ENCODE measurements around the gene RNF17.

Gene RNF17

DNA sequence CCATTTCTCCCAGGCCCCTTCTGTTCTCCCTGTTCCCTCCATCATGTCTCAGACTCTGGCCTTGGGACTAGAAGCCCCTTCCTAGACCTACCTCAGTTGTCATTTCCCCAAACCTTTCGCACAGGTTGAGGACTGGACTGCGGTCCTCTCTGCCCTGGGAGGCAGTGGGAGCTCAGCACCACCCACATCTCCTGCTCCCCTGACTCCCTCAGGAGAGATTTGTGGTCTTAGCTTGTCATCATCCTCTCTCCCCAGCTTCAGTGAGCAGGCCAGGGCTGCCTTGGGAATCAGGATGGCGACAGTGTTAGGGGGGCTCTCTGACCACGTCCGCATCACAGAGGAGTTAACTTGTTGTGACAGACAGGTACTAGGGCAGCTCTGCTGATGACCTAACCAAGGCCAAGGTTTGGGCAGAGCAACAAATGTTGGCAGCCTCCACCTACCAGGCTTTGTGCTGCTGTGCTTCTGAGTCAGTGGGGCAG is 25.6 kb upstream of the RNF17 start:
- TF ChIP-seq, protein P1, sequence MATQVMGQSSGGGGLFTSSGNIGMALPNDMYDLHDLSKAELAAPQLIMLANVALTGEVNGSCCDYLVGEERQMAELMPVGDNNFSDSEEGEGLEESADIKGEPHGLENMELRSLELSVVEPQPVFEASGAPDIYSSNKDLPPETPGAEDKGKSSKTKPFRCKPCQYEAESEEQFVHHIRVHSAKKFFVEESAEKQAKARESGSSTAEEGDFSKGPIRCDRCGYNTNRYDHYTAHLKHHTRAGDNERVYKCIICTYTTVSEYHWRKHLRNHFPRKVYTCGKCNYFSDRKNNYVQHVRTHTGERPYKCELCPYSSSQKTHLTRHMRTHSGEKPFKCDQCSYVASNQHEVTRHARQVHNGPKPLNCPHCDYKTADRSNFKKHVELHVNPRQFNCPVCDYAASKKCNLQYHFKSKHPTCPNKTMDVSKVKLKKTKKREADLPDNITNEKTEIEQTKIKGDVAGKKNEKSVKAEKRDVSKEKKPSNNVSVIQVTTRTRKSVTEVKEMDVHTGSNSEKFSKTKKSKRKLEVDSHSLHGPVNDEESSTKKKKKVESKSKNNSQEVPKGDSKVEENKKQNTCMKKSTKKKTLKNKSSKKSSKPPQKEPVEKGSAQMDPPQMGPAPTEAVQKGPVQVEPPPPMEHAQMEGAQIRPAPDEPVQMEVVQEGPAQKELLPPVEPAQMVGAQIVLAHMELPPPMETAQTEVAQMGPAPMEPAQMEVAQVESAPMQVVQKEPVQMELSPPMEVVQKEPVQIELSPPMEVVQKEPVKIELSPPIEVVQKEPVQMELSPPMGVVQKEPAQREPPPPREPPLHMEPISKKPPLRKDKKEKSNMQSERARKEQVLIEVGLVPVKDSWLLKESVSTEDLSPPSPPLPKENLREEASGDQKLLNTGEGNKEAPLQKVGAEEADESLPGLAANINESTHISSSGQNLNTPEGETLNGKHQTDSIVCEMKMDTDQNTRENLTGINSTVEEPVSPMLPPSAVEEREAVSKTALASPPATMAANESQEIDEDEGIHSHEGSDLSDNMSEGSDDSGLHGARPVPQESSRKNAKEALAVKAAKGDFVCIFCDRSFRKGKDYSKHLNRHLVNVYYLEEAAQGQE (IDR thresholded peaks at IDR 0.05; ENCODE audit: low read depth) = no peak

DNA sequence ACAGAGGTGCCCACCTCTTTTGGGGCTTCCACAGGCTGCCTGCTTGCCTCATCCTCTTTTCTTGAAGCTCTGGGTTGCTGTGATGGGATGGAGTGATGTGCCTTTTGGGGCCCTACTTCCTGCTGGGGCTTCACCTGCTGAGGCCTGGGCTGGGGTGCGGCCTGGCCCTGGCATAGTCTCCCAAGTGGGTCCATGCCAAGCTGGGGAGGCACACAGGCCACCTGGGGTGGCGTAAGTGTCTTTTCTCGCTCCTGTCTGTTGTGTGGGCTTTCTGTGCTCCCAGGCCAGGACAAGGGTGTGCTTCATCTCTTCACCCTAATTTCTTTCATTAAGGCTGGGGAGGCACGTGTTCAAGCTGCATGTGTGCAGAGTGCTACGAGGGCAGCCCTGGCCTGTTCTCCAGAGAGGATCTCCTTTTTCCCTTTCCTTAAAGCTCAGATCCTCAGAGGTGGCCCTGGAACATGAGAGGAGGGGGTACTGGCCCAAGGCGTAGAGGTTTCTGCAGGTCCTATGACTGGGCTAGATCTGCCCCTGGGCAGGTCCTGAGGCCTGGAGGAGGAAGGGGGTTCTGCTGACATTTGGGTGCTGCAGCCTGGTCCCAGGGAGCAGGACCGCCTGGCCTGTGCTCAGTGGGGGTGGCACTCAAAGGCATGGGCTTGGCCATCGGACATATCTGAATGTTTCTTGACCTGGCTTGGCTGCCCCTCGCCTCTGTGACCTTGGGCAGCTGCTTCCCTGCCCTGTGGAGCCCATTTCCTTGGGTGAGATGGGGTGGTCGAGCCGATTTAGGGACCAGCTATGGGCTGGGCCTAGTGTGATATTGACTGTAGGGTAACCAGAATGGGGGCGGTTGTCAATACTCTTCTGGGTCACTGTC is 23.7 kb upstream of the RNF17 start:
- no peak for TF ChIP-seq NFIC (IDR thresholded peaks at IDR 0.05)
- TF ChIP-seq, protein P1 (IDR thresholded peaks at IDR 0.05; ENCODE audit: low read depth) = no peak
- TF ChIP-seq YY1 (IDR thresholded peaks at IDR 0.05; ENCODE audit: low read depth) = no peak
- no peak for TF ChIP-seq RAD21 (IDR thresholded peaks at IDR 0.05; ENCODE audit: low read depth)
- TF ChIP-seq, protein P2, sequence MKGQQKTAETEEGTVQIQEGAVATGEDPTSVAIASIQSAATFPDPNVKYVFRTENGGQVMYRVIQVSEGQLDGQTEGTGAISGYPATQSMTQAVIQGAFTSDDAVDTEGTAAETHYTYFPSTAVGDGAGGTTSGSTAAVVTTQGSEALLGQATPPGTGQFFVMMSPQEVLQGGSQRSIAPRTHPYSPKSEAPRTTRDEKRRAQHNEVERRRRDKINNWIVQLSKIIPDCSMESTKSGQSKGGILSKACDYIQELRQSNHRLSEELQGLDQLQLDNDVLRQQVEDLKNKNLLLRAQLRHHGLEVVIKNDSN (IDR thresholded peaks at IDR 0.05) = no peak
- TF ChIP-seq EP300 (IDR thresholded peaks at IDR 0.05; ENCODE audit: borderline replicate concordance) = no peak
- TF ChIP-seq TCF12 (IDR thresholded peaks at IDR 0.05; ENCODE audit: low read depth) = no peak
- no peak for TF ChIP-seq ZBTB7A (IDR thresholded peaks at IDR 0.05; ENCODE audit: low read depth)
- TF ChIP-seq TAF1 (IDR thresholded peaks at IDR 0.05; ENCODE audit: low read depth) = no peak
- TF ChIP-seq TEAD4 (IDR thresholded peaks at IDR 0.05) = no peak
- TF ChIP-seq CEBPB (IDR thresholded peaks at IDR 0.05) = no peak
- TF ChIP-seq CREB1 (IDR thresholded peaks at IDR 0.05; ENCODE audit: low read depth) = no peak
- TF ChIP-seq, protein P3, sequence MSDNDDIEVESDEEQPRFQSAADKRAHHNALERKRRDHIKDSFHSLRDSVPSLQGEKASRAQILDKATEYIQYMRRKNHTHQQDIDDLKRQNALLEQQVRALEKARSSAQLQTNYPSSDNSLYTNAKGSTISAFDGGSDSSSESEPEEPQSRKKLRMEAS (IDR thresholded peaks at IDR 0.05) = no peak
- no peak for TF ChIP-seq FOXM1 (IDR thresholded peaks at IDR 0.05; ENCODE audit: borderline replicate concordance, low read depth)
- TF ChIP-seq EGR1 (IDR thresholded peaks at IDR 0.05) = no peak

DNA sequence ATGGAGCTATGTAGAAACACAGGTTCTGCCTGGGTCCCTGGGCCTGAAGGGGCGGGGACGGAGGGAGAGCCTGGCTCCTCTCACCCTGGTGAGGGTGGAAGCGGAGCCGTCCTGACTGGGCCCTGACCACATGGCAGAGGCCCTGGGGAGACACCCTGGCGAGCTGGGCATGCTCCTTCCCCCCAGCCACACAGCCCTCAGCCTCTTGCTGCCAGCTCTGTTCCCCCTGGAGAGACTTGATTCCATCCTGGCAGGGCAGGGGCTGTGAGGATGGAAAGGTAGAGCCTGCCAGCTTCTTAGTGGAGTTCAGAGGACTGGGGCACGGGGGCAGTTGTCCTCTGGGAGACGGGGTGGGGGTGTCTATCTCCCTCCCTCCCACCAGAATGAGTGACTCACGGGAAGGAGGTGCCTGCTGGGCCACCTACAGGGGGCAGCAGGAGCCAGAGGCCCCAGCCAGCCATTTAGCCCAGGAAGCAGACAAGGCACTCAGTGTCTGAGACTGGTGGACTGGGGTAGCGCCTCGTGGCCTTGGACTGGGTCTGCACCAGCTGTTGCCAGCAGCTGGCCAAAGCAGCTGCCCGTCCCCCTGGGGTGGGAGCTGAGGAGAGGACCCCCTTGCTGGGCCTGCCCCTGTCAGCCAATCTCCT is 22.8 kb upstream of the RNF17 start:
- TF ChIP-seq ZBTB7A (IDR thresholded peaks at IDR 0.05; ENCODE audit: low read depth) (no peak), RAD21 (IDR thresholded peaks at IDR 0.05; ENCODE audit: low read depth) (peak; percentile 23; the same call in 1 of the 2 replicates)

DNA sequence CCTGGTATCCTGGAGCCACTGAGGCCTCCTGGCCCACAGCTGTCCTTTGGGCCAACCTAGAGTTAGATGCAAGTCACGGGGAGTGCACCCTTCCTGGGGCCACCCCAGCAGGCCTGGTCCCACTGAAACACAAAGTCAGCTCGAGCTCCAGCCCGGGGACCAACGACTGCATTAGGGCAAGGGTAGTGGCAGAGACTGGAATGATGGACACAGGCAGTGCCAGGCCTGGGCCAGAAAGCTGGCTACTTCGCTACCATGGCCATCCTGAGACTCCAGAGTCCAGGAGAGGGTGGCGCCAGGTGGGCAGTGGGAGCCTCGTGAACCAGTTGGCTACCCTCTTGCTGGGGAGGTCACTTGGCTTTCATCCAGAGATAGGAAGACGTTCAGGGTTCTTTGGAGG is 22.2 kb upstream of the RNF17 start:
- no peak for TF ChIP-seq EGR1 (IDR thresholded peaks at IDR 0.05)

DNA sequence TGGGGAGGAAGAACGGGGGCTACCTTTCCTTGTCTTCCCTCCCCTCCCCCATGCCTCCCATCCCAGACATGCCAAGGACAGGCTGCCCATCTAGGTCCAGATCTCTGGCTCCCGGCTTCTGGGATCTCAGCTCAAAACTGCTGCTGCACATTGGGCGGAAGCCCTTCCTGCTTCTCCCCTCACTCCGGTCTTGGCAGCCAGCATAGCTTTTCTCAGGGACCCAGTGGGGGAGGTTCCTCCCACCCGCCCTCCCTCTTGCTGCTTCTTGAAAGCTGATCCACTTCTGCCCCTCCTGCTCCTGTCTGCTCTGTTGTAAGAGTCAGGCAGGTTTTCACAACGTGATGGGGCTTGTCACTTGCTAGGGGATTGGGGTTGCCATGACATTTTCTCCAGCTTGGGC is 21.7 kb upstream of the RNF17 start:
- TF ChIP-seq TEAD4 (IDR thresholded peaks at IDR 0.05) = no peak
- no peak for TF ChIP-seq RAD21 (IDR thresholded peaks at IDR 0.05; ENCODE audit: low read depth)
- TF ChIP-seq, protein P3 (IDR thresholded peaks at IDR 0.05) = no peak
- no peak for TF ChIP-seq FOXM1 (IDR thresholded peaks at IDR 0.05; ENCODE audit: borderline replicate concordance, low read depth)
- TF ChIP-seq, protein P2 (IDR thresholded peaks at IDR 0.05) = no peak
- TF ChIP-seq ZBTB7A (IDR thresholded peaks at IDR 0.05; ENCODE audit: low read depth) = no peak
- TF ChIP-seq TAF1 (IDR thresholded peaks at IDR 0.05; ENCODE audit: low read depth) = no peak
- TF ChIP-seq NFIC (IDR thresholded peaks at IDR 0.05) = no peak

DNA sequence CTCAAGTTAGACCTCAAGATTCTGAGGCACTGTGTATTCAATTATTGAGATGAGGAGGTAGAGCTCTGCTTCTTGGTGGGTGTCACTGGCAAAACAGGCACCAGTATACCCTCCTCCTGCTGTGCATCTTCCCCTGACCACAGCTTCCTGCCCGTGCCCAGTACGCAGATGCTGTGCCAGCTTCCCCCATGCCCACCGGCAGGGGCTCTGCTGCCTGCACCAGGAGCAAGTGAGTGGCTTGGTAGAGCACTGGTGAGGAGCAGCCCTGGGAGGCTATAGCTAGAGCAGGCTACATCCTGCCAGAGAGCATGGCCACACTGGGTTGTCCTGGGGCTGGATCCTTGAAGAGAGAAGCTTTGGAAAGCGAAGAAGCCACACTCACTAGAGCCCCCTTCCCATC is 21.0 kb upstream of the RNF17 start:
- no peak for TF ChIP-seq CEBPB (IDR thresholded peaks at IDR 0.05)
- no peak for TF ChIP-seq FOXM1 (IDR thresholded peaks at IDR 0.05; ENCODE audit: borderline replicate concordance, low read depth)
- no peak for TF ChIP-seq TEAD4 (IDR thresholded peaks at IDR 0.05)
- TF ChIP-seq, protein P1 (IDR thresholded peaks at IDR 0.05; ENCODE audit: low read depth) = no peak
- no peak for TF ChIP-seq EGR1 (IDR thresholded peaks at IDR 0.05)
- TF ChIP-seq, protein P2 (IDR thresholded peaks at IDR 0.05) = no peak
- TF ChIP-seq NFIC (IDR thresholded peaks at IDR 0.05) = no peak
- no peak for TF ChIP-seq TAF1 (IDR thresholded peaks at IDR 0.05; ENCODE audit: low read depth)
- TF ChIP-seq RAD21 (IDR thresholded peaks at IDR 0.05; ENCODE audit: low read depth) = no peak
- no peak for TF ChIP-seq ZBTB7A (IDR thresholded peaks at IDR 0.05; ENCODE audit: low read depth)
- TF ChIP-seq CREB1 (IDR thresholded peaks at IDR 0.05; ENCODE audit: low read depth) = no peak
- TF ChIP-seq, protein P3 (IDR thresholded peaks at IDR 0.05) = no peak
- no peak for TF ChIP-seq TCF12 (IDR thresholded peaks at IDR 0.05; ENCODE audit: low read depth)
- TF ChIP-seq YY1 (IDR thresholded peaks at IDR 0.05; ENCODE audit: low read depth) = no peak
- no peak for TF ChIP-seq EP300 (IDR thresholded peaks at IDR 0.05; ENCODE audit: borderline replicate concordance)

Data from Ishikawa (cell line).